NCI-H1105 (cell line): Measurements from ENCODE around the gene DAG1.

Experiments
- DNase-seq: peaks from one replicate; lab custom pipeline; 2025; lab: John Stamatoyannopoulos, UW

The DAG1 gene

DNA sequence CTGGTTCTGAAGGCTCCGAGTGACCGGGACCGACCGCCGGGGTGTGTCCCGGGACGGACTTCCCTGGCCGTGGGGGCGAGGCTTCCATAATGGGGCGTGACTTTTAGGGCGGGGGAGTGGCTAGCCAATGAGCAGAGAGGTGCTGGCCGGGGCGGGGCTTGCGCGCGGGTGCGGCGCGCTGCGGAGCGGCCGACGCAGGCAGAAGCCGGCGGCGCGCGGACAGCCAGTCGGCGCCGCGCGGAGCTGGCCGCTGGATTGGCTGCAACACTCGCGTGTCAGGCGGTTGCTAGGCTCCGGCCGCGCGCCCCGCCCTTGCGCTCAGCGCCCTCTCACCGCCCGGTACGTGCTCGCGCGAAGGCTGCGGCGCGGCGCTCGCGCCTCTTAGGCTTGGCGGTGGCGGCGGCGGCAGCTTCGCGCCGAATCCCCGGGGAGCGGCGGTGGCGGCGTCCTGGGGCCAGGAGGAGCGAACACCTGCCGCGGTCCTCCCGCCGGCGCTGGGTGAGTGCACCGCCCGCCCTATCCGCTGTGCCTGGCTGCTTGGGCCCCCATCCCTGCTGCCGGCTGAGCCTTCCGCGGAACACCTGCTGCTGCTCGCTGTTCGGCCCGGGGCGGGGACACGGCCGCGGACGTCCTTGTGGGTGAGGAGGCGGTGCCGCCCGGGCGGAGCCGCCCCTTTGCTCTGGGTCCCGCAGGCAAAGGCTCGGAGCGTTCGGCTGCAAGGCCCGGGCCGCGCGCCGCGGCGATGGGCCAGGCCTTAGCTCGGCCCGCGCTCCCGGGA lies at the start of gene DAG1:
TSS of gene DAG1 (plus strand) at position 332 of the 778 bp plus-strand sequence. CDS start 40,268 bp downstream, outside the sequence.
- DNase-seq = peak; percentile 78

DNA sequence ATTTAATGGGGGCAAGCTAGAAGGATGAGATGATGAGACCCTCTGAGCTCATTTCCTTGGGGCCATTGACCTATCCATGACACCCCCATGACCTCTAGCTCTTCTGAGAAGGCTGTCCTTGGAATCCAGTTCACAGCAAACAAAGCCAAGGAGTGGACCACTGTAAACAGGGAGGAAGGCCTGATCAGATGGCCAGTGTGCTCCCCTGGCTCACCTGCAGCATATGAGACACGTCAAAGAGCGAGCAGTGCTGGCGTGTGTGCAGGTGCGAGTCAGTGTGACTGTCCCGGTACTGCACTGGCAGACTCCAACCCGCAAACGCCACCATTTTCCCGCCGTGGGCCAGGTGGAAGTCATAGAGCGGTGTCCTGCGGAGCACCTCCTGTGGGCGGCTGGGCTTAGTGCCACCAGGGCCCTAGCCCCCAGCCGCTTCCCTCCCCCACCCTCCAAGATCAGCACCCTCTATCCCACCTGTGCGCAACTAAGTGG lies 48.1 kb upstream of the DAG1 start:
- no peak for DNase-seq

DNA sequence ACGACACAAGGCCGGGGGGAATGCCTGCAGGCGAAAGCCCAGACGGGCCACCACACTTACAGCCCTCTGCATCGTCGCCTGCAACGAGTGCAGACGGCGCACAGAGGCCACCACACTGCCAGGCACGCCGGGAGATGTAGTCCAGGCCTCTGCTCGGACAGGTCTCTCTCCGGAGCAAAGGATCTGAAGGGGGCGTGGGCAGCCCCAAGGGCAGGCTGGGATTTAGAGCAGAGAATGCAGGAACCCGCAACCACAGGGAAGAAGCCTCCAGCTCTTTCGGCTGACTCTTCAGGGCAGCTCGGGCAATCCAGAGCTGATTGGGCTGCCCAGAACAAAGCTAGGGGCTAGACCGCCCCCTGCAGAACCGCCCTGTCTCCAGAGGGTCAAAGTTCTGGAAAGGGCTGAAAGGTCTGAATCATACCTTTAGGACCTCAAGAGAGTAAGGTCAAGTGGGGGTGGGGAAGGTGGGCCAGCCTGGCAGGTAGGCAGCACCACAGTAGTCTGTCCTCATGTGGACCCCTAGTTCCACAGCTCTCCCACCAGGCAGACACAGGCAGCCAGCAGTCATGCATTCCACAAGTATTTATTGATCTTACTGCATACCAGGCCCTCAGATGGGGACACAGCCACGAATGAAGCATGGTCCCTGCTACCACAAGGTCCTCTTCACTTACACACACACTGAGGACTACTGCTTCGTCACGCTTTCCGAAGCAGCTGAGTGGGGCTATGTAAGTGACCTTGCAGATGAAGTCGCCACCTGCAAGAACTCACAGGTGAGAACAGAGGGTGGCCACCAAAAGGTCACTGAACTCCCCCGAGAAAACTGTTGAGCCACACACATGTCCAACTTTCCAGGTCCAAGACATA lies 47.5 kb upstream of the DAG1 start, which contains the start of gene AMT:
TSS of gene AMT (minus strand) at position 95 of the 870 bp plus-strand sequence. CDS start at position 72, 23 bp downstream.
- DNase-seq = no peak

DNA sequence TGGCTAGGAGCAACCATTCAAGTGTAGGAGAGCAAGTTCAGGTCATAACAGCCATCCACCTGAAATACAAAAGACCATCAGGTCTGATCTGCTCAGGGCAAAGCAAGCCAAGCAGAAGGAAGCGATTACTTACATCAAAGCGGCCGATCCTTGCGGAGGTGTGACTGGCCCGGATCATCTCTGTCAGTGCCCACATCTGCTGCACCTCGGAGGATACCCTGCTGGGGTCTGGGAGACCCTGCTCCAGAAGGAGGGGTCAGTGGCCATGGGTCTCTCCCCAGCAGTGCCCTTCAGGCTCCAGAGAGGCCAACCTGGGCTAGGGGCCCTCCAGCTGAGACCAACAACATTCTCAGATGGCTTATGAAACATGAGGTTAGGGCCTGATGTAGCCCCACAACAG lies 45.3 kb upstream of the DAG1 start:
- DNase-seq = no peak

DNA sequence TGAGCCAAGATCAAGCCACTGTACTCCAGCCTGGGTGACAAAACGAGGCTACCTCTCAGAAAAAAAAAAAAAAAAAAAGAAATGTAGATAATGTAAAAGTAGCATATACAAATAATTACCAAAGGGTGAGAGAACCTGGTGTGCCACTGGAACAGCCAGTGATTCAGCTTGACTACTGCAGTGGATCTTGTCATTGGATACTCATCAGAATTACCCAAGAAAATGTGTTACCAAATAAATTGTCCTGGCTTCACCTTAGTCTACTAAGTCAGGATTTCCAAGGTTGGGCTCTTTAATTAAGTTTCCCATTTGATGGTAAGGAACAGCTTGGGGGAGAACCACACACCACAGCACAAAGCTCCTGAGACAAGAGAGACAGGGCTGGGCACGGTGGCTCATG lies 42.5 kb upstream of the DAG1 start:
- no peak for DNase-seq

DNA sequence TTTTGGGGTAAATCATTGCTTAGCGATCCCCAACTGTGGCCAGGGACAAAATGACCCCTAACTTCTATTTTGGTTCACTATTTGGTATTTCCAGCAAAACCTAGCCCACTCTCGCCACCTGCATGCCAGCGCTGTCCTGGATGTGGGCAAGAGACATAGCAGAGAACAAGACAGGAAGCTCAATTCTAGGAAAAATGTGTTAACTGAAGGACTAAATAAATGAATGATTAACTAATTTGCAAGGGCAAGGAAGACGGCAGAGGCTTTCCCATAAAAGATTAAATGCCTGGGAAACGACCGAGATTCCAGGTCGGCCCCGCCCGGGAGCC lies 41.4 kb upstream of the DAG1 start:
- no peak for DNase-seq

DNA sequence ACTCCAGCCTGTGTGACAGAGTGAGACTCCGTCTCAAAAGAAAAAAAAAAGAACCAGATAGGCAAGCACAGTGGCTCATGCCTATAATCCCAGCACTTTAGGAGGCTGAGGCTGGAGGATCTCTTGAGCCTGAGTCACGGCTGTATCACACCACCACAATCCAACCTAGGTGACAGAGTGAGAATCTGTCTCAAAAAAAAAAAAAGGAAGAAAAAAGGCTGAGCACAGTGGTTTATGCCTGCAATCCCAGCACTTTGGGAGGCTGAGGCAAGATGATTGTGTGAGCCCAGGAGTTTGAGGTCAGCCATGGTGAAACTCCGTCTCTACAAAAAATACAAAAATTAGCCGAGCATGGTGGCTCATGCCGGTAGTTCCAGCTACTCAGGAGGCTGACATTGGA lies 35.3 kb upstream of the DAG1 start:
- no peak for DNase-seq

DNA sequence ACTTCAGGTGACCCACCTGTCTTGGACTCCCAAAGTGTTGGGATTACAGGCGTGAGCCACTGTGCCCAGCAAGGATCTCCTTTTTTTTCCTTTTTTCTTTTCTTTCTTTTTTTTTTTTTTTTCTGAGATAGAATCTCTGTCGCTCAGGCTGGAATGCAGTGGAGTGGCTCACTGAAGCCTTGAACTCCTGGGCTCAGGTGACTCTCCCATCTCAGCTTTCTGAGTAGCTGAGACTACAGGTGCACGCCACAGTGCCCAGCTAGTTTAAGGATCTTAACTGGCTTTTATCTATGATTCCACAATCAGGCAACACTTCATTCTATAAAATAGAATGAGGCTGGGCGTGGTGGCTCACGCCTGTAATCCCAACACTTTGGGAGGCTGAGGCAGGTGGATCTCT lies 24.7 kb upstream of the DAG1 start:
- no peak for DNase-seq

DNA sequence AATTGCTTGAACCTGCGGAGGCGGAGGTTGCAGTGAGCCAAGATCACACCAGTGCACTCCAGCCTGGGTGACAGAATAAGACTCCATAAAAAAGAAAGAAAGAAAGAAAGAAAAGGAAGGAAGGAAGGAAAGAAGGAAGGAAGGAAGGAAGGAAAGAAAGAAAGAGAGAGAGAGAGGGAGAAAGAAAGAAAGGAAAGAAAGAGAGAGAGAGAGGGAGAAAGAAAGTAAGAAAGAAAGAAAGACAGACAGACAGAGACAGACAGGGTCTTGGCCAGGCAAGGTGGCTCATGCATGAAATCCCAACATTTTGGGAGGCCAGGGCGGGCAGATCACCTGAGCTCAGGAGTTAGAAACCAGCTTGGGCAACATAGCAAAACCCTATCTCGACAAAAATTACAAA lies 16.4 kb upstream of the DAG1 start:
- DNase-seq = no peak

DNA sequence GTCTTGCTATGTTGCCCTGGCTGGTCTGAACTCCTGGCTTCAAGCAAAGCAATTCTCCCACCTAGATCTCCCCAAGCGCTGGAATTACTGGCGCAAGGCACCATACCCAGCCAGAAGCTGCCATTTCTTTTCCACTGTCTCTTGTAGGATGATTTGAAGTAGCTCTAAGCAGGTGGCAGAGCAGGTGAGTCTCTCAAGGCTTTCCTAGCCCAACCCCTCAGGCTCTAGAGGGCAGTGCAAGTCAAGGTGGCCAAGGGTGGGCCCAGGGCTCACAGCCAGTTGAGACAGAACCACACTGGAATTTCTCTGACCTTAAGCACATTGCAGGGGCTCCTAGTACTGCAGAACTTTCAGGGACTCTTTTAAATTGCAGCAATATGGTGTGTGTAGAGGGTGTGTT lies 15.6 kb upstream of the DAG1 start:
- peak; percentile 6 for DNase-seq

DNA sequence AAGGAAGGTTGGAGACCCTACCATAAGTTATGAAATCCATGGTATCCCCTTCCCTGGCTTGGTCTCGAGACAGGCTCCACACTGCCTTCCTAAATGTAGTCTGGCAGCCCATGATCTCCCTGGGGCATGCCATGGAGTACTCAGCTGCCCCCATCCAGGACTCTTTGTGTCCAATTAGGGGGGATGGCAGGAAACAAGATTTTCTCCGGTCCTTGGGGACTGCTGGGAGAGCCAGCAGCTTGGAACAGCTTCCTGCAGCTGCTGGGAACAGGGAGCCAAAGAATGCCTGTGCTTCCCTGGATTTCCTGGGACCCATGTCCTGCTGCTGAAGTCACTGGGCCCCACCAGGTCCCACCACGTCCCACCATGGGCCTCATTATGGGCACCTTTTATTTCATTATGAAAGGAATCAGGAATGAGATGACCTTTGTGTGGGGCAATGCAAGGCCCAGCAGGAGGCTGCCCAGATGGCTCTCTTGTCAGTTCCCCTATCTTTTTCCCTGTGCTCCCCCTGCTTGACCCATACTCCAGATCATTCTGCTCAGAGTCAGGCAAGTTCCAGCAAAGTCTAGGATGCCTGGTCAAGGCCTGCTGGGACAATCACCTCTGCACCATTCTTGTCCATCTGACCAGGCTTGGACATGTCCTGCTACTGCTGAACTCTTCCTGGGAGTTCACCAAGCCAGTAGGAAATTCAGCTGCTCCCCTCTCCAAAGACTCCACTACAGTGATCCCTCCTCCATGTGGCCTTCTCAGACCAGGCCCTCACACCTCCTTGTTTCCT lies 15.0 kb upstream of the DAG1 start:
- no peak for DNase-seq

DNA sequence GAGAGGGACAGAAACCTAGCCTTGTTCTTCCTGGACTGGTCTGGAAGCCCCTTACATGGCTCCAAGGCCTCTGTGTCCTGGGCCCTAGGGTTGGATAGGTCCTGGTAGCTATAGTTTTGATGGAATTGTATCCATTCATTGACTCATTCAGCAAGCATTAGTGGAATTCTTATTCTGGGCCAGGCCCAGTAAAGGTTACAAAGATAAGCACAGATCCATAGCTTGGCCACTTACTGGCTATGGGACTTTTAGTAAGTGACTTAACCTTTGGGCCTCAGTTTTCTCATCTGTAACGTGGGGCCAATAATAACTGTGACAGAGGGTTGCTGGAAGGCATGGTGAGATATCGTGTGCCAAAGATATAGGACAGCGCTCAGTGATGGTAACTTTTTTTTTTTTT lies 13.6 kb upstream of the DAG1 start:
- no peak for DNase-seq

DNA sequence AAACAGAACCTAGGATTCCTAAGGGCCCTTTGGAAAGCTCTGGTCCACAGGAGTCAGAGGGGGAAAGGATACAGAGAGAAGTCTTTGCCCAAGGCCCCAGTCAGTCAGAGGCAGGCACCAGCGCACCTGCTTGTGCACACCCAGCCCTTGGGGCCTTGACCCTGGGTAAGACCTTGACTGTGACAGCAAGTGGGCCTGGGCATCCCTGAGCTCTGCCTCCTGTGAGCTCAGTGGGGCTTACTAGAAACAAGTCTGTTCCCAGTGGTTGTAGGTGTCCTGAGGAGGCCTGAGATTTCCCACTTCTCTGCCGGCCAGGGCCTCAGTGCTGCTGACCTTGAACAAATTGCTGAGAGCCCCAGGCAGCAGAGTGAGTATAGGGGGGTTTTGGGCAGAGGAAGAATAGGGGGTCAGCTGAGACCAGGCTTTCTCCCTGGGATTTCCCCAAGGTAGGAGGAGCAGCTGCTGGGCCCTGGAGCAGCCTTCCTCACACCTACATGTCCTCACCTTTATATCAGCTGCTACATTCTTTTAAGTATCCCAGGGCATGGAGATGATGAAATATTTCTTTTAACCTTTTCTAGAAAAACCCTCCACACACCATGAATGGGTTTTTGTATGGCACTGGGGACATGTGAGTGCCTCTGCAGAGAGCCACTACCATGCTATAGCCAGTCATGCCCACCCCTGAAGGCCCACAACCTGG lies 9.7 kb upstream of the DAG1 start:
- DNase-seq = no peak

DNA sequence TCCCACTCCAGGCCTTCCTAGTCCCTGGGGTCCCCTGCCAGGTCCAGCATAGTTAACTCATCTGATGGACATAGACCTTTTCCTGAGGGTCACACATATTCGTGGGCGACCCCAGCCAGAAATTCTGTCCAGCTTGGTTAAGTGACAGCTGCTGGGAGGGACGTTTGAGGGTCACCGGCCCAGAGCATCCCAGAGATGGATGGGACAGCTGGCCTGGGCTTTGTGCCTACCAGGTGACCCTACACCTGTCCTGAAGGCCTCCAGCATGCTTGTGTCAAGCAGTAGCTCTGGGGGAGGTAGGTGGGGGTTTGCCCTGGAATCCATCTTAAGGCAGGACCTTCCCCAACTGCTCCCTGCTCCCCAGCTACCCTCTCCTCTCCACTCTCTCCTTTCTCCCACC lies 9.1 kb upstream of the DAG1 start:
- no peak for DNase-seq

DNA sequence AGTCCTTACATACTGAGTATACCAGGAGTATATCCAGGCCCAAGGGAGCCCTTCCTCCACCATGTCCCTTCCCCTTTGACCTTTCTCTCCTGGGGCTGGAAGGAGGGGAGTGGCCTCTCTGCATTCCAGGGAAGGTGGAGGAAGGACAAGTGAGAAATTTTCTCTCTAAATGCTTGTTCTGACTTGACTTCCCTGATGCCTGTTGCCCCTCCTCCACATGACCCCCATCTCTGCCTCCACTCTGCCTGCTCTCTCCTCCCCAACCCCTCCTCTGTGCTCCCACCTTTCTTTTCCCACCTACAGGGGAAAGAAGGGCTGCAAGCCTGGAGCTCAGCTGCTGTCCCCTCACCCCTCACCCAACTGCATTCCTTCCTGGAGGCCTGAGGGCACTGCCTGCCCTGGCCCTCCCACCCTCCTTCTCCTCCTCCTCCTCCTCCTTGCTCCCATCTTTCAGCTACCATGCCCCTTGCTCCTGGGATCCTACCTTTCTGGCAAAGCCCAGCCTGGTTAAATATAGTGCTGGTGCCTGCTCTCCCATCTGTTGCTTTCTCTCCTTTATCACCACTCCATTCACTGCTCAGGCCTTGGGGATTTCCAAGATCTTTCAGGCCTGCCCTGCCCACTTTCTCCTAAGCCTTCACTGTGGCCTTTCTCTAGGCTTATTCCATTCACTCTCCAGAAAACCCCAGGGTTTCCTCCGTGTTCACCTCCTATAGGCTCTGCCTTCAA lies 8.5 kb upstream of the DAG1 start:
- DNase-seq = no peak

DNA sequence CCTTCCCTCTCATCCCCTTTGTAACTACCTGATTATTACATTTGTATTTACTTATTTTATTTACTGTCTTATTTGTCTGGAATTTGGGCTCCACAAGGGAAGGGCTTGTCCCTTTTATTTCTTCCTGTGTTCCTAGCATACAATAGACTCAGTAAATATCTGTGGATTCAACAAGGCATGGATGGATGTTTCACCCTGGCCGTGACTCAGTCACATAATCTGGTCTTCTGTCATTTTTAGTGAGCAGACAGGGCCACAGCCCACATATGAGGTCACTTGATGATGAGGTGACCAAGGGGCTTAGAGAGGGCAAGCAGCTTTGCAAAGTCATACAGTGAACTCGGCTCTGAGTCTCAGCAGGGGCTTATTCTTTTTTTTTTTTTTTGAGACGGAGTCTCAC lies 7.8 kb upstream of the DAG1 start:
- DNase-seq = no peak

DNA sequence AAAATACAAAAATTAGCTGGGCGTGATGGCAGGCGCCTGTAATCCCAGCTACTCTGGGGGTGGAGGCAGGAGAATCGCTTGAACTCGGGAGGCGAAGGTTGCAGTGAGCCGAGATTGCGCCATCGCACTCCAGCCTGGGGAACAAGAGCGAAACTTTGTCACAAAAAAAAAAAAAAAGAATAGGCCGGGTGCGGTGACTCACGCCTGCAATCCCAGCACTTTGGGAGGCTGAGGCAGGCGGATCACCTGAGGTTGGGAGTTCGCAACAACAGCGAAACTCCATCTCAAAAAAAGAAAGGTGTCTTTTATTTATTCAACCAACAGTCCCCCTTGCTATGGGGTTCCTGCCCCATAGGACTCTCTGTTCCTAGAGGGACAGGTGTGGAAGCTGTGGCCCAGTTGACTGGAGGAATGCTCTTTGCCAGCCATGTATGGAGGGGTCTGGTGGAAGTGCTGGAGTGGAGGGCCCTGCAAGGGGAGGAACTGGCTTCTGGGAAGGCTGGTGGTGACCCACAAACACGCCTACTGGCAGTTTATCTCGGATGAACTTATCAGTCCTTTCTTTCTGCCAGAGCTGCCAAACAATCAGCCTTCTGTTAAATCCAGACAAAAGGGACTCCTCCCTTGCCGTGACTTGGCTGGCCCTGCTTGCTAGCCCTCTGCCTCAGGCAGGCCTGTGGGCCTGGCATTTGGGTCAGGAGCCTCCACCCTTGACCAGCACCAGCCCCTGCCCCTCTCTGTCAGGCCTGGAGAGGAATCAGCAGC lies 4.6 kb upstream of the DAG1 start:
- DNase-seq = no peak

DNA sequence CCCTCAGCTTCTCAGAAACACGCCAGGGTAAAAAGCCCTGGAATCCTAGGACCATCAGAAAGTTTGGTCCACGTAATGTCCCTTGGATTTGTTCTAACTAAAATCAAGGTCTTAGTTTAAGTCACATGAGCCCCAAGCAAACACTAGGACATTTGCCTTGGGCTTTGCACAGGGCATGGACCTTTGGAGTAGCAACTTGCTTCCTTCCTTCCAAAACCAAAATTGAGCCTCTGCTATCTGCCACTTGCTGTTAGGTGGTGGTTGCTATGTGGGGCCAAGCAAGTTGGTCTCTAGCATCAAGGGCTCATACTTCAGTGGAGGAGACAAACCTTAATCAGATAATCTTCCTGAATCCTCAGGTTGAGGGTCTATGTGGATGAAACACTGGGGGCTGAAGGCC lies 4.0 kb upstream of the DAG1 start:
- no peak for DNase-seq

DNA sequence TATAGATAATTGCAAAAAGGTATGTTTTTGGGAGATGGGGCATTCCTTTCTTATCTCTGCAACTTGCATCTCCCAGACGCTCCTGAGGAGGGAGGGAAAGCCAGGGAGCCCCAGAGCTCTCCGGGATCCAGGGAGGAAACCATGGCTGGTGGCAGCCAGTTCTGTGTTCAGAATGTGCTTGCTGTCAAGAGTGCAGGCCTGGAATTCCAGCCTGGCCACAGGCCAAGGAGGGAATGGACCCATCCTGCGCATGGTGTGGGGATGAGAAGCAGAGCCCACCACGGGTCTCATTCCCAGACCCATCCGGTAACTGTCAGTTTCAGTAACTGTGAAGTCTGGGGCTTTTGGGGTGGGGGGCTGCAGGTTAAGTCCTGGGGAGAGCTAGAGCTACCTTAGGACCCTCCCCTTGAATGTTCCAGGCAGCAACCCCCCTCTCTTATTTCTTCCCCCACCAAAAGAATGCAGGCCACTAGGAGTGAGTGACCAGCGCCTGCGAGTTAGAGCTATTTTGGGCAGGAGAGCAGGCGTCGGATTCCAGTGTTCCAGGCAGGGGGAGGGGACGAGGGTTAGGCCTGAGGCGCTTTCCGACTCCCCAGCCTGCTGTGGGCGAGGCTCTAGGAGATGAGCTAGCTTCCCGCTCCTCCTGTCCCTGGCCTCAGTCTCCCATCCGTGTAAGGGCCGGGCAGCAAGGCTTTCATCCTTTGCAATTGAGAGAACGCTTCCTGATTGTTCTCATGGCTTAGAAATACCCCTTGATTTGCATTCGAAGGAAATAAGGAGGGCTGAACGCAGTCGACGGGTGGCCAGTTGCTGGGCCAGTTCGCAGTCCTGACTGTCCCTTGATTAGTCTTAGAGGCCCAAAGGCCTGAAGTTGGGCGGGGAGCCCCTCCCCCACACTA lies 781 bp upstream of the DAG1 start:
- peak; percentile 6 for DNase-seq
